HepG2 (cell line): ENCODE results near the gene MRPL38. TPM values are rescaled to one million over a fixed set of nuclear protein-coding genes. Genes with fewer than 3 reads are reported as not detected.

Experiments used
- AGO1 ChIP-seq: fragments of 200-400 bp; formaldehyde crosslinking; IDR thresholded peaks from 2 replicates; pipeline ENCODE4 v1.6.1; 2017; ENCODE audit warnings: mild to moderate bottlenecking, low read depth, low read length, moderate library complexity; ENCODE audit not compliant: poor library complexity, severe bottlenecking
- CAMTA2 ChIP-seq: sonication (generic); formaldehyde crosslinking; IDR thresholded peaks from 2 replicates; pipeline ENCODE4 v1.4.0; 2020; ENCODE audit warnings: mild to moderate bottlenecking, missing genetic modification reagents, borderline replicate concordance
- CBX5 ChIP-seq: sonication (generic); formaldehyde crosslinking; IDR thresholded peaks from 2 replicates; pipeline ENCODE4 v1.4.0; 2020; ENCODE audit warnings: missing genetic modification reagents, borderline replicate concordance
- CSRNP1 ChIP-seq: sonication (generic); formaldehyde crosslinking; IDR thresholded peaks from 2 replicates; pipeline ENCODE4 v1.8.1; 2023; ENCODE audit warnings: mild to moderate bottlenecking, missing genetic modification reagents
- FLYWCH1 ChIP-seq: sonication (generic); formaldehyde crosslinking; IDR thresholded peaks from 2 replicates; pipeline ENCODE4 v1.8.1; 2023; ENCODE audit warnings: mild to moderate bottlenecking, missing genetic modification reagents
- FOXK1 ChIP-seq: sonication (generic); formaldehyde crosslinking; IDR thresholded peaks from 2 replicates; pipeline ENCODE4 v1.4.0; 2020; ENCODE audit warnings: low read depth, missing genetic modification reagents, borderline replicate concordance
- HHEX ChIP-seq: IDR thresholded peaks from 2 replicates; pipeline ENCODE4 v1.6.1; 2016; ENCODE audit warnings: control low read depth
- MED8 ChIP-seq: sonication (generic); formaldehyde crosslinking; IDR thresholded peaks from 2 replicates; pipeline ENCODE4 v1.8.1; 2023; ENCODE audit warnings: mild to moderate bottlenecking, missing genetic modification reagents; ENCODE audit not compliant: insufficient replicate concordance
- NCOR1 ChIP-seq: fragments of 200-600 bp; sonication (generic); IDR thresholded peaks from 2 replicates; pipeline ENCODE4 v1.7.0; 2017; ENCODE audit warnings: antibody characterized with exemption, low read length, borderline replicate concordance
- NR2C2 ChIP-seq: sonication (generic); formaldehyde crosslinking; IDR thresholded peaks from 2 replicates; pipeline ENCODE4 v1.4.0; 2020; ENCODE audit warnings: missing genetic modification reagents, mild to moderate bottlenecking, moderate library complexity, borderline replicate concordance
- PATZ1 ChIP-seq: sonication (generic); formaldehyde crosslinking; IDR thresholded peaks from 2 replicates; pipeline ENCODE4 v1.4.0; 2020; ENCODE audit warnings: missing genetic modification reagents
- RNF2 ChIP-seq: fragments of 450-650 bp; conservative IDR thresholded peaks from 2 replicates; pipeline ENCODE4 v1.6.1; 2016; ENCODE audit warnings: low read depth
- SMARCE1 ChIP-seq: fragments of 450-650 bp; IDR thresholded peaks from 2 replicates; pipeline ENCODE4 v1.6.1; 2017; ENCODE audit warnings: borderline replicate concordance
- SPEN ChIP-seq: sonication (generic); formaldehyde crosslinking; IDR thresholded peaks from 2 replicates; pipeline ENCODE4 v1.5.1; 2020; ENCODE audit warnings: low read depth, mild to moderate bottlenecking, missing genetic modification reagents
- ZFP62 ChIP-seq: sonication (generic); formaldehyde crosslinking; IDR thresholded peaks from 2 replicates; pipeline ENCODE4 v1.4.0; 2020; ENCODE audit warnings: missing genetic modification reagents
- ZFY ChIP-seq: sonication (generic); formaldehyde crosslinking; IDR thresholded peaks from 2 replicates; pipeline ENCODE4 v1.4.0; 2020; ENCODE audit warnings: missing genetic modification reagents
- ZNF136 ChIP-seq: sonication (generic); formaldehyde crosslinking; IDR thresholded peaks from 2 replicates; pipeline ENCODE4 v1.8.1; 2022; ENCODE audit warnings: low read depth, mild to moderate bottlenecking, moderate library complexity, missing genetic modification reagents
- ZNF431 ChIP-seq: sonication (generic); formaldehyde crosslinking; IDR thresholded peaks from 2 replicates; pipeline ENCODE4 v1.9.0; 2022; ENCODE audit warnings: missing genetic modification reagents, low read depth, mild to moderate bottlenecking, borderline replicate concordance
- ZNF510 ChIP-seq: sonication (generic); formaldehyde crosslinking; IDR thresholded peaks from 2 replicates; pipeline ENCODE4 v1.4.0; 2020; ENCODE audit warnings: low read depth, mild to moderate bottlenecking, missing genetic modification reagents
- ZNF564 ChIP-seq: sonication (generic); formaldehyde crosslinking; IDR thresholded peaks from 2 replicates; pipeline ENCODE4 v1.8.1; 2023; ENCODE audit warnings: mild to moderate bottlenecking, missing genetic modification reagents
- ZNF878 ChIP-seq: sonication (generic); formaldehyde crosslinking; IDR thresholded peaks from 2 replicates; pipeline ENCODE4 v1.8.1; 2023; ENCODE audit warnings: mild to moderate bottlenecking, missing genetic modification reagents, moderate library complexity
- polyA plus RNA-seq, 8 experiments: library from polyadenylated mRNA; depleted of rRNA in 3 of 8; stranded (reverse) in 7 of 8; unstranded in 1 of 8; fragments of >200 nt; fragmentation: Illumina TruSeq in 4 of 8; extraction: Trizol in 4 of 8; gene quantifications; 2 replicates each; pipeline versions ENCODE4 v1.2.1 to v1.2.3, GENCODE V29; 2011 to 2016; ENCODE audit warnings: low read depth in 4 of 8, missing spikeins in 1 of 8, mixed read lengths in 1 of 8; ENCODE audit not compliant: insufficient read depth in 1 of 8
- total RNA-seq, 5 experiments: library from RNA; depleted of rRNA; stranded (reverse); fragments of >200 nt; fragmentation: Illumina TruSeq; extraction: Trizol; gene quantifications; 2 replicates each; pipeline ENCODE4 v1.2.3, GENCODE V29; 2016; ENCODE audit warnings: low read depth in 1 of 5
- TF ChIP-seq, protein P1 (sequence below): sonication (generic); formaldehyde crosslinking; IDR thresholded peaks from 2 replicates; pipeline ENCODE4 v1.4.0; 2020; ENCODE audit warnings: missing genetic modification reagents, borderline replicate concordance

MRPL38 gene
- total and polyA plus RNA-seq, 2 of the 13 experiments (the other 11 are each of a cell fraction or from before 2014, with no cell fraction given) = 83.7 to 125 TPM

DNA sequence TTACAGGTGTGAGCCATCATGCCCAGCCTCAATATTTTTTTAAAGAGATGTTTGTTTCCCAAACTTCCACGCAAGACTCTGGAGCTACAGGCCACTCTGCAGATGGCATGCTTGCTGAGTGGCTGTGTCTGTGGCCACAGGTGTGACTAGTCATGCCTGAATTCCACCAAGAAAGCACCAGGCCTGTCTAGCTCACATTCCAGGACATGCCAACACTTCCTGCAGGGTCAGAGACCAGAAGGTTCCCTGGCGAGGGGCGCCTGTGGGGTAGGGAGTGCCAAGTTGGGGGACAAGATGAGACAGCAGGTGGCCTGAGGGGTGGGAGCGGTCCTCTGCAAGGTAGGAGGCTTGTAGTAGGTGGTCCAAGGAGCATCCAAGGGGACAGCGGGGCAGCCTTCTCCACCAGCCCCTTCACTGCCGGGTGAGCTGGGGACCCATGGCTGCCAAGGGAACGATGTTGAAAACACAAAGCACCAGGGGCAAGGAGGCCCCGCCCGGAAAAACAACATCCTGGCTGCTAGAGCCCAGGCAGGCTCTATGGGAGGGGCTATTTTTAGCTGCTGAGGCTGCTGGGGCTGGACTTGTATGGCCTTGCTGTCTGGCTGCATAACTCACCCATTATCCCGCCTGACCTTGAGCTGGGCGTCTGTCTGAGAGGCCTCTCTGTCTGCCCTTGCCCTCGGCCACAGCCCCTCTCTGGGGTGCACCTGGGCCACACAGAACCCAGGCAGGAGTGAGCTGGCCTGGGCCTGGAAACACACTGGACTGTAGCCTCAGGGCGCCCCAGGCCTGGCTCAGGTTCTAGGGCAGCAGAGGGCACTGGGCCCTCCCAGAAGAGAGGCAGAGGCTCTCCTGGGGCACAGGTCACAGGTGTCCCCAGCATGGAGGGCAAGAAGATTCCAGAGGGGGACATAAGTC lies 32.0 kb downstream of the MRPL38 start (continued):
- TF ChIP-seq, protein P1, sequence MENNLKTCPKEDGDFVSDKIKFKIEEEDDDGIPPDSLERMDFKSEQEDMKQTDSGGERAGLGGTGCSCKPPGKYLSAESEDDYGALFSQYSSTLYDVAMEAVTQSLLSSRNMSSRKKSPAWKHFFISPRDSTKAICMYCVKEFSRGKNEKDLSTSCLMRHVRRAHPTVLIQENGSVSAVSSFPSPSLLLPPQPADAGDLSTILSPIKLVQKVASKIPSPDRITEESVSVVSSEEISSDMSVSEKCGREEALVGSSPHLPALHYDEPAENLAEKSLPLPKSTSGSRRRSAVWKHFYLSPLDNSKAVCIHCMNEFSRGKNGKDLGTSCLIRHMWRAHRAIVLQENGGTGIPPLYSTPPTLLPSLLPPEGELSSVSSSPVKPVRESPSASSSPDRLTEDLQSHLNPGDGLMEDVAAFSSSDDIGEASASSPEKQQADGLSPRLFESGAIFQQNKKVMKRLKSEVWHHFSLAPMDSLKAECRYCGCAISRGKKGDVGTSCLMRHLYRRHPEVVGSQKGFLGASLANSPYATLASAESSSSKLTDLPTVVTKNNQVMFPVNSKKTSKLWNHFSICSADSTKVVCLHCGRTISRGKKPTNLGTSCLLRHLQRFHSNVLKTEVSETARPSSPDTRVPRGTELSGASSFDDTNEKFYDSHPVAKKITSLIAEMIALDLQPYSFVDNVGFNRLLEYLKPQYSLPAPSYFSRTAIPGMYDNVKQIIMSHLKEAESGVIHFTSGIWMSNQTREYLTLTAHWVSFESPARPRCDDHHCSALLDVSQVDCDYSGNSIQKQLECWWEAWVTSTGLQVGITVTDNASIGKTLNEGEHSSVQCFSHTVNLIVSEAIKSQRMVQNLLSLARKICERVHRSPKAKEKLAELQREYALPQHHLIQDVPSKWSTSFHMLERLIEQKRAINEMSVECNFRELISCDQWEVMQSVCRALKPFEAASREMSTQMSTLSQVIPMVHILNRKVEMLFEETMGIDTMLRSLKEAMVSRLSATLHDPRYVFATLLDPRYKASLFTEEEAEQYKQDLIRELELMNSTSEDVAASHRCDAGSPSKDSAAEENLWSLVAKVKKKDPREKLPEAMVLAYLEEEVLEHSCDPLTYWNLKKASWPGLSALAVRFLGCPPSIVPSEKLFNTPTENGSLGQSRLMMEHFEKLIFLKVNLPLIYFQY (CRISPR knock-in tag) = peak; percentile 98
- TF ChIP-seq SPEN (CRISPR knock-in tag) (peak; percentile 93), ZFY (CRISPR knock-in tag) (peak; percentile 94), PATZ1 (CRISPR knock-in tag) (peak; percentile 99), CBX5 (CRISPR knock-in tag) (peak; percentile 89; the same call in 1 of the 2 replicates), ZNF510 (CRISPR knock-in tag) (no peak), CSRNP1 (CRISPR knock-in tag) (peak; percentile 93), SMARCE1 (no peak), AGO1 (peak; percentile 94), ZNF564 (CRISPR knock-in tag) (0 out of 2 replicates have a peak, but pooled peaks have one; percentile 74), ZFP62 (CRISPR knock-in tag) (no peak; the same call in 1 of the 2 replicates), ZNF136 (0 out of 2 replicates have a peak, but pooled peaks have one; percentile 68), NCOR1 (peak; percentile 95), NR2C2 (CRISPR knock-in tag) (peak; percentile 79; the same call in 1 of the 2 replicates), RNF2 (no peak), MED8 (CRISPR knock-in tag) (peak; percentile 25), HHEX (CRISPR knock-in tag) (no peak), FLYWCH1 (CRISPR knock-in tag) (no peak), FOXK1 (CRISPR knock-in tag) (peak; percentile 87), CAMTA2 (no peak), ZNF878 (CRISPR knock-in tag) (peak; percentile 94; the same call in 1 of the 2 replicates), ZNF431 (peak; percentile 97)
